ENCODE data around the gene SEPTIN10.

SEPTIN10 gene

DNA sequence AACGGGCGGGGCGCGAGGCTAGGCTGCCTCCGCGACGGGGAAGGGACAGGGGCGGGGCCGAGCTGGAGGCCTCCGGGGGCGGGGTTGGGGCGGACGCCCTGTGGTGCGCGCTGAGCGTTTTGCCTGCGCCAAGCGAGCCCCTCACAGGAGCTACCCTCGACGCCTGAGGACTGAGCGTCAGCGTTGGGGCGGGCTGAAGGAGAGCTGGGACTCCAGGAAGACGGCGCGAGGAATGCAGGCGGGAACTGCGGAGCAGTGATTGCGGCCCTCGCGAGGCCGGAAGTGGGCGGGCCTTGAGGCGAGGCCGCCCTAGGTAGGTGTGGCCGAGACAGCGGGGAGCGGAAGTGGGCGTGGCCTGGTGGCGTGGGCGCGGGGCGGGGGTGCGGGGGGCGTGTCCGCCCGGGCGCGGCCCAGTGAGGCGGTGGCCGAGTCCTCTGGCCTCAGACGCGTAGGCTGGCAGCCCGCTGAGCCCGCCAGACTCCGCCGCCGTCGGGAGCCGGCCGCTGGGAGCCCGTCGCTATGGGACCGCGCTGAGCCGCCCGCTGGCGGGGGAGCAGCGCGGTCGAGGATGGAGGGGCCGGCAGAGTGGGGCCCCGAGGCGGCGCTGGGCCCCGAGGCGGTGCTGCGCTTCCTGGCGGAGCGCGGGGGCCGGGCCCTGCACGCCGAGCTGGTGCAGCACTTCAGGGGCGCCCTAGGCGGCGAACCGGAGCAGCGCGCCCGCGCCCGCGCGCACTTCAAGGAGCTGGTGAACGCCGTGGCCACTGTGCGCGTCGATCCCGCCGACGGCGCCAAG lies at the start of gene SEPTIN10, which contains the start of gene SOWAHC:
TSS of gene SEPTIN10 (minus strand) at position 45 of the 793 bp plus-strand sequence. CDS start 139 bp downstream, outside the sequence.
TSS of gene SOWAHC (plus strand) at position 443 of the 793 bp plus-strand sequence. CDS start at position 569, 126 bp downstream.
- Histone ChIP-seq H3K4me1 (ENCODE audit: control insufficient read depth, insufficient read depth, low read length) (peaks cover 15% of the 10 kb centered on the region), H3K27me3 (ENCODE audit: control insufficient read depth, insufficient read depth, low read length) (no peaks in the 10 kb centered on the region), H3K36me3 (ENCODE audit: control insufficient read depth, insufficient read depth, low read length) (no peaks in the 10 kb centered on the region), H3K9ac (ENCODE audit: low read length) (peak within 1 kb of the TSS; percentile 74), H3K4me3 (ENCODE audit: low read length) (peak within 1 kb of the TSS; percentile 55), H3K9me3 (ENCODE audit: control insufficient read depth, low read length) (no peaks in the 10 kb centered on the region)

DNA sequence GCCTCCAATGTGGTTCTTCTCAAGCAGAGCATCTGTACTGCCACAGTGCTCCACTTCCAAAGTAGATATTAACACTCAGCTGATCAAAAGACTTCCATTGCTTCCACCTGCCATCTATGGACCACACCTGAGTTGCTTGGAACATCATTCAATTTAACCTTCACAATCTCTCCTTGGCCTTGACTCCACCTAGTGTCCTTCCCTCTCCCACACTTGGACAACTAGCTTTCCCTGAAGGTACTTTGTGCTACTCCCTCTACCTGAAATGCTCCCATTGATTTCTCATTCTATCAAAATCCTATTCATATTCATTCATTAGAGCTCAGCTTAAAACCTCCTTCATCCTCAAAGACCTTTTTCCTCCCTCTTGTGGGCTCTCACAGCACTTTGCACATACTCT lies 49.1 kb upstream of the SEPTIN10 start:
- Histone ChIP-seq H3K4me3 (ENCODE audit: low read length) (no peak overlapping the region), H3K4me1 (ENCODE audit: control insufficient read depth, insufficient read depth, low read length) (no peaks in the 10 kb centered on the region), H3K9ac (ENCODE audit: low read length) (no peak overlapping the region), H3K36me3 (ENCODE audit: control insufficient read depth, insufficient read depth, low read length) (no peaks in the 10 kb centered on the region), H3K27me3 (ENCODE audit: control insufficient read depth, insufficient read depth, low read length) (no peaks in the 10 kb centered on the region), H3K9me3 (ENCODE audit: control insufficient read depth, low read length) (no peaks in the 10 kb centered on the region)

DNA sequence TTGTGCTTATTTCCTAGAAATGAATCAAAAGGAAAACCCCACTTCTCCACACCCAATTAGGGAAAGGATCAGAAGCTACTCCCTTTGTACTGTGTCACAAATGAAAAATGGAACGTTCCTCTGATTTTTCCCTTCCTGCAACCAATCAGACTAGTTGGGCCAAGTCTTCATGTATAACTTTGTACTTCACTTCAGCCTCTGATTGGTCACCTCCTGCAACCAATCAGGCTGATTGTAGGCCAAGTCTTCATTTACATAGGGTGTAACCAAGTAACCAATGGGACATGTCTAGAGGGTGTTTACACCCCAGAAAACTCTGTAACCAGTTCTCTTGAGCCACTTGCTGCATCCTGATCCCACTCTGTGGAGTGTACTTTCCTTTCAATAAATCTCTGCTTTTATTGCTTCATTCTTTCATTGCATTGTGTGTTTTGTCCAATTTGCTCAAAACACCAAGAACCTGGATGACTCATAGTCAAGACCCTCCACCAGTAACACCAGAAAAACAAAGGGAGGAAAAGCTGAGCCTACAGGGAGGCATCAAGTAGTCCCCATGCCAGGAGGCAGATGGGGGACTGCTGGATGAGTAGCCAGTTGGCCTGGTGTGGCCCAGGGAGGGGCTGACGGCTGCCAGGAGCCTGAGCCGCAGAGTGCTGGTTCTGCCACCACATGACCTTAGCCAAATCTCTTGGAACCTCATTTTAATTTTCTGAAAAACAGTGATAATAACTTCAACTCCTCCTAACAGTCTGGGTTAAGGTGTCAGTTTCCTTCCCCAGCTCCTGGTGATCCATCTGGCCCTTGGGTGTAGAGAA lies 46.5 kb upstream of the SEPTIN10 start:
- H3K4me1 ChIP-seq (ENCODE audit: control insufficient read depth, insufficient read depth, low read length) = no peaks in the 10 kb centered on the region
- no peak overlapping the region for H3K9ac ChIP-seq (ENCODE audit: low read length)
- no peaks in the 10 kb centered on the region for H3K27me3 ChIP-seq (ENCODE audit: control insufficient read depth, insufficient read depth, low read length)
- no peaks in the 10 kb centered on the region for H3K36me3 ChIP-seq (ENCODE audit: control insufficient read depth, insufficient read depth, low read length)
- no peak overlapping the region for H3K4me3 ChIP-seq (ENCODE audit: low read length)
- H3K9me3 ChIP-seq (ENCODE audit: control insufficient read depth, low read length) = no peaks in the 10 kb centered on the region

GRCh38 chr2:109659396-109660045 lies 45.8 kb upstream of the SEPTIN10 start:
- Histone ChIP-seq H3K4me1 (ENCODE audit: control insufficient read depth, insufficient read depth, low read length) (no peaks in the 10 kb centered on the region), H3K9me3 (ENCODE audit: control insufficient read depth, low read length) (no peaks in the 10 kb centered on the region), H3K27me3 (ENCODE audit: control insufficient read depth, insufficient read depth, low read length) (no peaks in the 10 kb centered on the region), H3K4me3 (ENCODE audit: low read length) (no peak overlapping the region), H3K36me3 (ENCODE audit: control insufficient read depth, insufficient read depth, low read length) (no peaks in the 10 kb centered on the region), H3K9ac (ENCODE audit: low read length) (no peak overlapping the region)

- no peaks in the 10 kb centered on the region for H3K27me3 ChIP-seq (ENCODE audit: control insufficient read depth, insufficient read depth, low read length)
- H3K36me3 ChIP-seq (ENCODE audit: control insufficient read depth, insufficient read depth, low read length) = no peaks in the 10 kb centered on the region
- H3K4me1 ChIP-seq (ENCODE audit: control insufficient read depth, insufficient read depth, low read length) = no peaks in the 10 kb centered on the region
- no peak overlapping the region for H3K4me3 ChIP-seq (ENCODE audit: low read length)
- H3K9me3 ChIP-seq (ENCODE audit: control insufficient read depth, low read length) = no peaks in the 10 kb centered on the region
- H3K9ac ChIP-seq (ENCODE audit: low read length) = no peak overlapping the region
Measured at GRCh38 chr2:109655287-109655686, 41.5 kb upstream of the SEPTIN10 start.

DNA sequence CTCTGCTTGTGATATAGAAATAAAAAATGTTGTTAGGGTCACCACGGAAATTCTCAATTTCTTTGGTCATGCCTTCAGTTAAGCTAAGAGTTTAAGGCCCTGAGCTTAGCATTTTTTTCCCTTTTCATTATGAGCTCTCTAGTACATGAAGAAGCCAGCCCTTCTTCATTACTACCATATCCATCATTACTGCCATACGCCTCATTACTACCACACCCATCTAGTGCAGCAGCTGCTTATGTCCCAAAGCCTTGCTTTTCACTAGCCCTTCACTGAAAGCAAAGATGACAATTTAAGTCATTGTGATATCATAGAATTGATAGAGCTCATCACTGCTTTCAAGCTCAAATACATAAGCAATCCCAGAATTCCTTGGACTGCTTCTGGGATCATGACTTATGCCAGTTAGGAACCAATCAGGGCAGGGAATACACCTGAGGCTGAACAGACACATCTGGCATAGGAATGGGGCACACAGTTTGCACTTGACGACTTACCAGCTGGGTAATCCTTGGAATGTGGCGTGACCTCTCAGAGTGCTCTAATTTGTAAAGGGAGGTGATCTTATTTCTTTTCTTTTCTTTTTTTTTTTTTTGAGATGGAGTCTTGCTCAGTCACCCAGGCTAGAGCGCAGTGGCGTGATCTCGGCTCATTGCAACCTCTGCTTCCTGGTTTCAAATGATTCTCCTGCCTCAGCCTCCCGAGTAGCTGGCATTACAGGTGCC lies 40.7 kb upstream of the SEPTIN10 start:
- no peaks in the 10 kb centered on the region for H3K36me3 ChIP-seq (ENCODE audit: control insufficient read depth, insufficient read depth, low read length)
- no peaks in the 10 kb centered on the region for H3K9me3 ChIP-seq (ENCODE audit: control insufficient read depth, low read length)
- H3K4me3 ChIP-seq (ENCODE audit: low read length) = no peak overlapping the region
- no peaks in the 10 kb centered on the region for H3K27me3 ChIP-seq (ENCODE audit: control insufficient read depth, insufficient read depth, low read length)
- no peaks in the 10 kb centered on the region for H3K4me1 ChIP-seq (ENCODE audit: control insufficient read depth, insufficient read depth, low read length)
- H3K9ac ChIP-seq (ENCODE audit: low read length) = no peak overlapping the region

- no peak overlapping the region for H3K4me3 ChIP-seq (ENCODE audit: low read length)
- H3K4me1 ChIP-seq (ENCODE audit: control insufficient read depth, insufficient read depth, low read length) = peaks cover 5% of the 10 kb centered on the region
- H3K36me3 ChIP-seq (ENCODE audit: control insufficient read depth, insufficient read depth, low read length) = no peaks in the 10 kb centered on the region
- H3K9ac ChIP-seq (ENCODE audit: low read length) = no peak overlapping the region
- H3K9me3 ChIP-seq (ENCODE audit: control insufficient read depth, low read length) = no peaks in the 10 kb centered on the region
- H3K27me3 ChIP-seq (ENCODE audit: control insufficient read depth, insufficient read depth, low read length) = no peaks in the 10 kb centered on the region
Measured at GRCh38 chr2:109649736-109650695, 36.2 kb upstream of the SEPTIN10 start.

DNA sequence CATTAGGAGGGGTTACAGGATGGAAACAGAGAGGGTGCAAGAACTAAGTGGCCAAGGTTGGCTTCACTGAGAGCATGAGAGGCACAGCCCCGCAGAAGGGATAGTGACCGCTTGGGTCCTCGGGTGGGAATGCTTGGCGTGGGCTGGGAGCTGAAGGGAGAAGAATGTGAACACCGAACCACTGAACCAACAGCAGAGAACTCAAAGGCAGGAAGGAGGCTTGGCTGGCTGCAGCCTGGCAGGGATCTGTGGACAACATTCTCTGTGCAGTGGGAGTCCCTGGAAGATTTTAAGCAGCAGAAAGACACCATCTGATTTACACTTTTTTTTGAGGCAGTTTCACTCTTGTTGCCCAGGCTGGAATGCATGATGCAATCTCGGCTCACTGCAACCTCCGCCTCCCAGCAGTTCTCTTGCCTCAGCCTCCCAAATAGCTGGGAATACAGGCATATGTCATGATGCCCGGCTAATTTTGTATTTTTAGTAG lies 34.3 kb upstream of the SEPTIN10 start:
- Histone ChIP-seq H3K9me3 (ENCODE audit: control insufficient read depth, low read length) (no peaks in the 10 kb centered on the region), H3K27me3 (ENCODE audit: control insufficient read depth, insufficient read depth, low read length) (no peaks in the 10 kb centered on the region), H3K9ac (ENCODE audit: low read length) (no peak overlapping the region), H3K4me3 (ENCODE audit: low read length) (no peak overlapping the region), H3K4me1 (ENCODE audit: control insufficient read depth, insufficient read depth, low read length) (peaks cover 15% of the 10 kb centered on the region), H3K36me3 (ENCODE audit: control insufficient read depth, insufficient read depth, low read length) (no peaks in the 10 kb centered on the region)

DNA sequence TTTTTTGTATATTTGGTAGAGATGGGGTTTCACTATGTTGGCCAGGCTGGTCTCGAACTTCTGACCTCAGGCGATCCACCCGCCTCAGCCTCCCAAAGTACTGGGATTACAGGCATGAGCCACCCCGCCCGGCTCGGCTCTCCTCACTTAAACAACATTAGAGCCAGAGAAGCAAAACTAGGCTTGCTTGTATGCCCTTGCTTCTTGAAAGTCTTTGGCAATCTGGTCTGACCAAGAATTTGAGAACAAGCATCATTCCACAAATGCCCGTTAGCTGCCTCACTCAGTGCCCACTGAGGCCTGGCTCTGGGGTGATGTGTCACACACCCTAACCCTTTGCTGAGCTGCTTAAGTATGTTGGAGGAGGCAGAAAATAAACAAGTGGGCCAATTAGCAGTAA lies 33.9 kb upstream of the SEPTIN10 start:
- H3K9me3 ChIP-seq (ENCODE audit: control insufficient read depth, low read length) = no peaks in the 10 kb centered on the region
- peaks cover 15% of the 10 kb centered on the region for H3K4me1 ChIP-seq (ENCODE audit: control insufficient read depth, insufficient read depth, low read length)
- H3K4me3 ChIP-seq (ENCODE audit: low read length) = no peak overlapping the region
- no peaks in the 10 kb centered on the region for H3K27me3 ChIP-seq (ENCODE audit: control insufficient read depth, insufficient read depth, low read length)
- H3K36me3 ChIP-seq (ENCODE audit: control insufficient read depth, insufficient read depth, low read length) = no peaks in the 10 kb centered on the region
- no peak overlapping the region for H3K9ac ChIP-seq (ENCODE audit: low read length)

GRCh38 chr2:109646961-109647360 lies 33.2 kb upstream of the SEPTIN10 start:
- Histone ChIP-seq H3K36me3 (ENCODE audit: control insufficient read depth, insufficient read depth, low read length) (no peaks in the 10 kb centered on the region), H3K27me3 (ENCODE audit: control insufficient read depth, insufficient read depth, low read length) (no peaks in the 10 kb centered on the region)

More at GRCh38 chr2:109646961-109647360, 33.2 kb upstream of the SEPTIN10 start:
- Histone ChIP-seq H3K4me1 (ENCODE audit: control insufficient read depth, insufficient read depth, low read length) (peaks cover 15% of the 10 kb centered on the region), H3K9ac (ENCODE audit: low read length) (no peak overlapping the region), H3K4me3 (ENCODE audit: low read length) (no peak overlapping the region), H3K9me3 (ENCODE audit: control insufficient read depth, low read length) (no peaks in the 10 kb centered on the region)

All from mucosa of stomach (tissue), 1 donor.